ENCODE data around the gene GSTM5.

DNA sequence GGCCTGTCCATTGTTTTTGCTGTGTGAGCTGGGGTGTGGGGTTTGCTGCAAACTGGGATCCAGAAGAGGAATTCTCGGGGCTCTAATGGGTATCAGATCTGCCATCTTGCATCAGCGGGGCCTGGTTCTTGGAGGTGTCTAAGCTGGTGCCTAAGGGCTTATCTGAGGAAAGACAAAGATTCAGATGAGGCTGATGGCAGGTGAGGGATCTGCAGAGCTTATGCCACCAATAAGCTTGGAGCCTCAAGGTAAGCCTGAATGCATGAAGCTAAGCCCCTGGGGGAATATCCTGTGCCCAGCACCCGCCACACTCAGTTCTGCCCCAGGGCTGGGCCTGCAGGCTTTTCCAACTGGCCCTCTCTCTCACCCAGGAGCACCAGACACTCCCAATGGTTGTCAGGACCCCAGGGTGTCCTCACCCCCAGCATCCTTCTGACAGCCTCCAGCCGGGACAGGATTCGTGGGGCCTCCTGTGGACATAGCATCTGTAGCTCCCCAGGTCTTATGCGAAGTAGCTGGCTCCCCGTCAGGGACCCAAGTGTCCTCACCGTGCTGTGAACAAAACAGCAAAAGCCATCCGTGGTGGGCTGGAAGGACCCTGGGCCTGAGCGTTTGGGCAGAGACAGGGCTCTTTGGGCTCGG, 38.3 kb downstream of the GSTM5 start:
- TF ChIP-seq CTCF (IDR thresholded peaks at IDR 0.05) (no peak), POLR2AphosphoS5 (IDR thresholded peaks at IDR 0.05) (no peak), POLR2A (IDR thresholded peaks at IDR 0.05) (no peak)

Measured in suprapubic skin (tissue), 4 donors.